Tibial nerve (tissue), 4 donors: ENCODE measurements around the gene MYPN. TPM values are rescaled to one million over a fixed set of nuclear protein-coding genes. Genes with fewer than 3 reads are reported as not detected.

Experiments used
- DNase-seq, 2 donors: peaks; one replicate each; pipeline ENCODE4 v3.0.0-alpha.2; 2019; ENCODE audit warnings: low spot score in 2 of 2
- H3K27ac ChIP-seq, 4 donors: fragments of 200-600 bp; sonication (generic) in 3 of 4; one replicate each; pipeline ENCODE4 v1.5.1; 2017 to 2019; ENCODE audit warnings: mild to moderate bottlenecking in 1 of 4
- H3K27me3 ChIP-seq, 2 donors: fragments of 200-600 bp; sonication (generic) in 1 of 2; one replicate each; pipeline versions ENCODE4 v1.5.1 to v1.6.0; 2017 to 2019
- H3K36me3 ChIP-seq, 3 donors: fragments of 200-600 bp; sonication (generic); one replicate each; pipeline ENCODE4 v1.5.1; 2018 to 2019
- H3K4me1 ChIP-seq, 4 donors: fragments of 200-600 bp; sonication (generic) in 3 of 4; one replicate each; pipeline ENCODE4 v1.5.1; 2017 to 2019
- H3K4me3 ChIP-seq, 4 donors: fragments of 200-600 bp; sonication (generic) in 3 of 4; one replicate each; pipeline ENCODE4 v1.5.1; 2017 to 2019; ENCODE audit warnings: mild to moderate bottlenecking in 1 of 4, moderate library complexity in 1 of 4
- H3K9me3 ChIP-seq, 4 donors: fragments of 200-600 bp; sonication (generic) in 3 of 4; one replicate each; pipeline ENCODE4 v1.5.1; 2017 to 2019
- CTCF ChIP-seq, 5 experiments: fragments of 200-600 bp in 3 of 5; fragments of 450-650 bp in 2 of 5; sonication (generic) in 3 of 5; IDR thresholded peaks; one replicate each; pipeline ENCODE4 v1.5.1; 2016 to 2019; ENCODE audit warnings: antibody characterized with exemption in 5 of 5, mild to moderate bottlenecking in 3 of 5, moderate library complexity in 2 of 5
- EP300 ChIP-seq, 2 donors: sonication (generic); formaldehyde crosslinking; IDR thresholded peaks; one replicate each; pipeline ENCODE4 v1.6.1; 2017; ENCODE audit warnings: antibody characterized with exemption in 2 of 2, mild to moderate bottlenecking in 1 of 2
- POLR2A ChIP-seq, 2 donors: fragments of 450-650 bp; IDR thresholded peaks; one replicate each; pipeline ENCODE4 v1.6.1; 2017; ENCODE audit warnings: antibody characterized with exemption in 2 of 2, mild to moderate bottlenecking in 2 of 2, moderate library complexity in 2 of 2
- WGBS, 2 donors: methylation state at CpG; one replicate each; pipeline ENCODE4 v1.1.5; 2018; 5-methylcytosine and 5-hydroxymethylcytosine counted together
- total RNA-seq, 4 donors: library from RNA; depleted of rRNA; stranded (reverse); fragments of >200 nt; gene quantifications; one replicate each; pipeline ENCODE4 v1.1.0, GENCODE V29; 2016

The MYPN gene
- total RNA-seq, 4 donors from 2014 or later, result not detected

DNA sequence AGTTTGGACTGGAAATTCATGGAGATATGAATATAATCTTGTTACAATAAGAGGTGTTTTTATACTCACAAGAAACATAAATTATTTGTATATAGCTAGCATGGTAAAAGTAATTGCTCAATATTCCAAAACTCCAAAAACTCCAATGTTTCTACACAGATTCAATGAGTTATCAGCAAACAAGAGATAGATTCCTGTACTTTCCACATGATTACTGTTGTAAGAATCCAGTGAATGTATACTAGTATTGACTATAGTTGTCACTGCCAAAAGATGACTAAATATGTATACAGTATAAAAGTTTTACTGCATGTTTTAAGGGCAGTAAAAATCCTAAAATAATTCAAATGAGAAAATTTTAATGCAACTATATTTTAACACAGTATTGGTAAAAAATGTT is 111.9 kb downstream of the MYPN start:
- Histone ChIP-seq H3K4me3 (no peak overlapping the region), H3K36me3 (no peaks in the 10 kb centered on the region), H3K4me1 (no peaks in the 10 kb centered on the region), H3K27ac (no peak overlapping the region), H3K9me3 (no peaks in the 10 kb centered on the region), H3K27me3 (no peaks in the 10 kb centered on the region)
- TF ChIP-seq EP300 (IDR thresholded peaks at IDR 0.05) (no peak), CTCF (IDR thresholded peaks at IDR 0.05) (no peak), POLR2A (IDR thresholded peaks at IDR 0.05) (no peak)
- DNase-seq, result no peak

- no peak for DNase-seq
- H3K27ac ChIP-seq, result no peak overlapping the region
- 72 to 82% methylated on average over 2 of the region's 2 CpGs for WGBS, 2 donors
- no peaks in the 10 kb centered on the region for H3K4me1 ChIP-seq
- no peaks in the 10 kb centered on the region for H3K27me3 ChIP-seq
- no peaks in the 10 kb centered on the region for H3K9me3 ChIP-seq
- H3K4me3 ChIP-seq, result no peak overlapping the region
- TF ChIP-seq POLR2A (IDR thresholded peaks at IDR 0.05) (no peak), CTCF (IDR thresholded peaks at IDR 0.05) (no peak), EP300 (IDR thresholded peaks at IDR 0.05) (no peak)
- no peaks in the 10 kb centered on the region for H3K36me3 ChIP-seq
Measured at GRCh38 chr10:68222391-68222790, 113.1 kb downstream of the MYPN start.

DNA sequence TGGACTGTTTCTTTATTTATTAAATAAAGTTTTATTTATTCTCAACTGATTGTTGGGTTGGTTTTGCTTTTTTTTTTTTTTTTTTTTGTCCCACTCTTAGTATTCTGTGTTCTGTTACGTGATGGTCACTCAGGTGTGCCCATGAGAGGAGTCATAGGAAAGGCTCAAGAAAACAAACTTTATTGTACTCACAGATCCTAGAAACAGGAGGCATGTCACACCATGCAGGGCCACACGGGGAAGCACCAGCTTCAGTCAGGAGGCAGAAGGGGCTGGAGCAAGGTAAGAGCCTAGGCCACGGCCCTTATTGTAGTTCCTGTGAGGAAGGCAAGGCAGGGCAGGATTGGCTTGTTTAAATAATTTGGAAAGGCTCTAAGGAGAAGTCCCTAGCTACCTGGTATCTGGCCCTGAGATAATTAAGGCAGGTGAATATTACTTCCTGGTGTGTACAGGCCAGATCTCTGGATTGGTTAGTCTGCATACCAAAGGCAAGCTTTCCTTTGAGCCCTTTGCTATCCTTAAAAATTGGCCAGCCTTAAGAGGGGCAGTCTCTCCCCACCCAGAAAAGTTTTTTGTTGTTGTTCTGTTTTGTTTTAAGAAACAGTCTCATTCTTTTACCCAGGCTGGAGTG is 114.4 kb downstream of the MYPN start:
- Histone ChIP-seq H3K27me3 (no peaks in the 10 kb centered on the region), H3K36me3 (no peaks in the 10 kb centered on the region), H3K4me3 (no peak overlapping the region), H3K4me1 (no peaks in the 10 kb centered on the region), H3K27ac (no peak overlapping the region), H3K9me3 (no peaks in the 10 kb centered on the region)
- TF ChIP-seq EP300 (IDR thresholded peaks at IDR 0.05), result no peak
- TF ChIP-seq CTCF (IDR thresholded peaks at IDR 0.05), result no peak
- TF ChIP-seq POLR2A (IDR thresholded peaks at IDR 0.05), result no peak
- no peak for DNase-seq
- 74 to 76% methylated on average over 3 of the region's 3 CpGs for WGBS, 2 donors

DNA sequence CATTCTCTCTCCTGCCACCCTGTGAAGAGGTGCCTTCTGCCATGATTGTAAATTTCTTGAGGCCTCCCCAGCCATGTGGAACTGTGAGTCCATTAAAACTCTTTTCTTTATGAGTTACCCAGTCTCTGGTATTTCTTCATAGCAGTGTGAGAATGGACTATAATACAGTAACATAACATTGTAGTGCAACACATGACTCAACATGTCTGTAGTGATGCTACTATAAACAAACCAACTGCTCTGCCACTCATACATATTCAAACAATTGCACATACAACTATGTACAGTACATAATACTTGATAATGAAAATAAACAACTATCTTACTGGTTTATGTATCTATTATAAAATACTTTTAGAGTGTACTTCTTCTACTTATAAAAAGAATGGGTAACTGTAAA is 115.5 kb downstream of the MYPN start:
- Histone ChIP-seq H3K4me3 (no peak overlapping the region), H3K4me1 (no peaks in the 10 kb centered on the region), H3K27ac (no peak overlapping the region), H3K36me3 (no peaks in the 10 kb centered on the region), H3K27me3 (no peaks in the 10 kb centered on the region), H3K9me3 (no peaks in the 10 kb centered on the region)
- TF ChIP-seq EP300 (IDR thresholded peaks at IDR 0.05), result no peak
- TF ChIP-seq CTCF (IDR thresholded peaks at IDR 0.05), result no peak
- TF ChIP-seq POLR2A (IDR thresholded peaks at IDR 0.05), result no peak
- DNase-seq, result no peak

DNA sequence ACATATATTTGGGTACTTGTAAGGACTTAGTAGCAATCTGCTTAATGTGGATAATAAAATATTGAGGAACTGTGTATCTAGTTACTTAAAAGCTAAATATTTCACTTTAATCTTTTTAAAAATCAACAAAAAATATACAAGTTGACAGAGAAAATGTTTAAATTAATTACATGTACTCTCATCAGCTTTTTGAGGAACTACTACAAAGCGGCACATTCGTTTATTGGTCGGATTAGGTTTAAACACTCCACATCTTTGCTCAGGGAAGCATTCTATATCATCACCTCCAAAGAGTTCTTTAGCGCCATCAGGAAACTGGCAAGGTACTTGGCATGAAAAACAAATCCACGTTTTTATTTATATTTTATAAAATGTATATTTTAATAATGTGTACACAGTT is 121.0 kb downstream of the MYPN start:
- H3K27ac ChIP-seq, result no peak overlapping the region
- DNase-seq, result no peak
- no peaks in the 10 kb centered on the region for H3K36me3 ChIP-seq
- TF ChIP-seq POLR2A (IDR thresholded peaks at IDR 0.05) (no peak), CTCF (IDR thresholded peaks at IDR 0.05) (no peak)
- no peak overlapping the region for H3K4me3 ChIP-seq
- WGBS, 2 donors, result 83 to 85% methylated on average over 5 of the region's 5 CpGs
- peaks cover 0 to 16% (median 0%) of the 10 kb centered on the region in 4 donors for H3K4me1 ChIP-seq
- H3K9me3 ChIP-seq, result no peaks in the 10 kb centered on the region
- no peaks in the 10 kb centered on the region for H3K27me3 ChIP-seq
